Uterus (tissue), 4 donors: Measurements from ENCODE around the gene ID3. TPM values are rescaled to one million over a fixed set of nuclear protein-coding genes. Genes with fewer than 3 reads are reported as not detected.

Source experiments
- DNase-seq, 2 donors: peaks; one replicate each; pipeline ENCODE4 v3.0.0-alpha.2; 2019 to 2020
- H3K27ac ChIP-seq, 2 donors: fragments of 200-600 bp; sonication (generic); 1 replicate in 1 of 2; 2 replicates in 1 of 2; pipeline ENCODE4 v1.5.1; 2016 to 2018
- H3K27me3 ChIP-seq, 2 donors: fragments of 200-600 bp; sonication (generic); one replicate each; pipeline ENCODE4 v1.5.1; 2018 to 2019; ENCODE audit warnings: control low read depth in 1 of 2
- H3K36me3 ChIP-seq, 2 donors: fragments of 200-600 bp; sonication (generic); one replicate each; pipeline ENCODE4 v1.5.1; 2019; ENCODE audit warnings: control low read depth in 1 of 2
- H3K4me1 ChIP-seq, 2 donors: fragments of 200-600 bp; sonication (generic); one replicate each; pipeline ENCODE4 v1.5.1; 2018 to 2019; ENCODE audit warnings: control low read depth in 1 of 2
- H3K4me3 ChIP-seq, 2 donors: fragments of 200-600 bp; sonication (generic); 1 replicate in 1 of 2; 2 replicates in 1 of 2; pipeline ENCODE4 v1.5.1; 2018 to 2019; ENCODE audit warnings: mild to moderate bottlenecking in 1 of 2
- H3K9me3 ChIP-seq, 2 donors: fragments of 200-600 bp; sonication (generic); one replicate each; pipeline ENCODE4 v1.5.1; 2019; ENCODE audit warnings: control low read depth in 1 of 2
- POLR2A ChIP-seq, 2 donors: fragments of 450-650 bp; IDR thresholded peaks; one replicate each; pipeline ENCODE4 v1.6.1; 2016; ENCODE audit warnings: antibody characterized with exemption in 2 of 2, mild to moderate bottlenecking in 1 of 2, moderate library complexity in 1 of 2
- intact Hi-C: fragments of 100-400 bp; cut with DNase I; formaldehyde crosslinking; loops from one replicate; pipeline ENCODE4 v1.15.1; 2023; ENCODE audit warnings: low total_unique reads
- total RNA-seq, 4 donors: library from RNA; depleted of rRNA in 3 of 4; stranded (reverse); fragments of >200 nt in 3 of 4; gene quantifications; one replicate each; pipeline versions ENCODE4 v1.1.0 to v1.2.4, GENCODE V29; 2014 to 2023
- TF ChIP-seq, protein P1 (sequence below), 4 experiments: fragments of 200-600 bp in 2 of 4; fragments of 450-650 bp in 2 of 4; sonication (generic) in 2 of 4; IDR thresholded peaks; one replicate each; pipeline ENCODE4 v1.5.1; 2016 to 2019; ENCODE audit warnings: antibody characterized with exemption in 4 of 4, mild to moderate bottlenecking in 2 of 4, moderate library complexity in 1 of 4
- donor health status: DM: yes; HTN: yes; CAD: no.

Gene ID3
- total RNA-seq, 4 donors from 2014 or later = 38.4 to 652 (median 260) TPM

DNA sequence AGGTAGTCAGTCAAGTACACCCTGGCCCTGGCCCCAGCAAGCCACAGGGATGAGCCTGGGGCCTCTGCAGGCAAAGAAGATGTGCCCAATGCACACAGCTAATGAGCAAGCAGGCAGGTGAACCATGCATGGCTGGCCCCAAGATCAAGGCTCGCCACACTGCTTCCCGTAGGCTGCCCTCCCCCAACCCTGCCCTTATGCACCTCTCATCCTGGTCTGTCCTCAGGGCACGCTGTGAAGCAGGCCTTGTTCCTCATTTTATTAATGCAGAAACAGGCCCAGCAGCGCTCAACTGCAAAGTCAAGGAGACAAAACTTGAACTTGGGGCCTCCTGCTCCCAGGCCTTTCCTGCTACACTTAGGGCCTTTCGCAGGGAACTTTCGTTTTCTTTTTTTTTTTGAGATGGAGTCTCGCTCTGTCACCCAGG lies 35.6 kb upstream of the ID3 start:
- no peak overlapping the region for H3K27ac ChIP-seq
- no peaks in the 10 kb centered on the region for H3K9me3 ChIP-seq
- intact Hi-C loops = no loop called here
- H3K27me3 ChIP-seq = no peaks in the 10 kb centered on the region
- no peaks in the 10 kb centered on the region for H3K36me3 ChIP-seq
- peaks cover 0 to 4% of the 10 kb centered on the region in 2 donors for H3K4me1 ChIP-seq
- TF ChIP-seq, protein P1, sequence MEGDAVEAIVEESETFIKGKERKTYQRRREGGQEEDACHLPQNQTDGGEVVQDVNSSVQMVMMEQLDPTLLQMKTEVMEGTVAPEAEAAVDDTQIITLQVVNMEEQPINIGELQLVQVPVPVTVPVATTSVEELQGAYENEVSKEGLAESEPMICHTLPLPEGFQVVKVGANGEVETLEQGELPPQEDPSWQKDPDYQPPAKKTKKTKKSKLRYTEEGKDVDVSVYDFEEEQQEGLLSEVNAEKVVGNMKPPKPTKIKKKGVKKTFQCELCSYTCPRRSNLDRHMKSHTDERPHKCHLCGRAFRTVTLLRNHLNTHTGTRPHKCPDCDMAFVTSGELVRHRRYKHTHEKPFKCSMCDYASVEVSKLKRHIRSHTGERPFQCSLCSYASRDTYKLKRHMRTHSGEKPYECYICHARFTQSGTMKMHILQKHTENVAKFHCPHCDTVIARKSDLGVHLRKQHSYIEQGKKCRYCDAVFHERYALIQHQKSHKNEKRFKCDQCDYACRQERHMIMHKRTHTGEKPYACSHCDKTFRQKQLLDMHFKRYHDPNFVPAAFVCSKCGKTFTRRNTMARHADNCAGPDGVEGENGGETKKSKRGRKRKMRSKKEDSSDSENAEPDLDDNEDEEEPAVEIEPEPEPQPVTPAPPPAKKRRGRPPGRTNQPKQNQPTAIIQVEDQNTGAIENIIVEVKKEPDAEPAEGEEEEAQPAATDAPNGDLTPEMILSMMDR (IDR thresholded peaks at IDR 0.05) = no peak
- TF ChIP-seq POLR2A (IDR thresholded peaks at IDR 0.05) = no peak
- H3K4me3 ChIP-seq = no peak overlapping the region
- no peak for DNase-seq

DNA sequence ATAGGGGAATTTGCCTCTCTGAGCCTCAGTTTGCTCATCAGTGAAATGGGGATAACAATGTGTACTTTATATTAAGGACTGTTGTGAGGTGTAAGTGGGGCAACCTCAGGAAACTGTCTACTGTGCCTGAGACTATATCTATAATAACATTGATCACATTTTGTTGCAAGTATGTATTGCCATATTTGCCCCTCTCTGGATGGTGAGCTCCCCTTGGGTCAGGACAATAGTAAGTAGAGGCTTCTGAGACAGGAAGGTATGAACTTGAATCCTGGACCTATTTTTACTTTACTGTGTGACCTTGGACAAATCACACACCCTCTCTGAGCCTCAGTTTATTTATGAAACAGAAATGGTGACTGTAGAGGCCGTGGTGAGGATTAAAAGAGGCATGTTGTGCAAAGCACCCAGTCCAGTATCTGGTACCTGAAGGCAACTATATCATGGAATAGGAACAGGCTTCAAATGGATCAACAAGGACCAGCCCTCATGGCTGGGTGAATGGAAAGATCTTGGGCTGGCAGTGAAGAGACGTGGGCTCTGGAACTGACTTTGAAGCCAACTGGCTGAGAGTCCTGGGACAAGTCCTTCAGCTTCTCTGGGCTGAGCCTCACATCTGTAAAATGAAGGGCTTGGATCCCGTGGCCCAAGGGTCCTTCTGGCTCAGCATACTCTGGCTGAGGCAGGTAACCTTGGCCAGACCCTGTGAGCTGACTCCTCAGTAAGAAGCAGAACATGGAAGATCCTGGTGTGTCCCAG lies 35.0 kb upstream of the ID3 start:
- Histone ChIP-seq H3K9me3 (no peaks in the 10 kb centered on the region), H3K27me3 (no peaks in the 10 kb centered on the region), H3K36me3 (no peaks in the 10 kb centered on the region), H3K4me3 (no peak overlapping the region), H3K27ac (no peak overlapping the region), H3K4me1 (peaks cover 0 to 4% of the 10 kb centered on the region in 2 donors)
- TF ChIP-seq, protein P1 (IDR thresholded peaks at IDR 0.05) = no peak
- TF ChIP-seq POLR2A (IDR thresholded peaks at IDR 0.05) = no peak
- intact Hi-C loops = no loop called here
- DNase-seq = no peak

DNA sequence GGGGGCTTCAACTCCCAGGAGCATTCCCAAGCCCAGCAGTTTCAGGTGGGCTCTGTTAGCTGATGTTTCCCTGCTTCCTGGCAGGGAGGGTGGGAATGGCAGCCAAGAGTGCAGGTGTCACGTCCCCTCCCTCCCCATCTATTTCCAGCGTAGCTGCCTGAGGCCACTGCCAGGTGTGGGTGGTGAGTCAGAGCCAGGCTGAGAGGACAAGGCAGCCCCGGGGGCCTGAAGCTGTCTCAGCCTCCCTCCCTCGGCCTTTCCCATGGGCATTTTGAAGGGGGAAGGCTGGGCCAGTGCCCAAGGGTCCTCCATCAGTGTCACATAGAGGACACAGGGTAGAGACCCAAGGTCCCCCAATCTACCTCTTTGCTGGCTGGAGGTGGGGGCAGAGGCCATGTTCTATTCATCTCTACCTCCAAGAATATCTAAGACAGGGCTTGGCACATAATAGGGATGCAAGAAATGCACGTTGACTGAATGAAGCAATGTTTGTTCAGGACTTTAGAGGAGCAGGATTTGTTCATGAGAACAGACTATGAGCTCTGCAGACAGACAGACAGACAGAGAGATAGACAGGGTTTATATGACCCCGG lies 34.4 kb upstream of the ID3 start:
- Histone ChIP-seq H3K4me1 (peaks cover 0 to 4% of the 10 kb centered on the region in 2 donors), H3K9me3 (no peaks in the 10 kb centered on the region), H3K27ac (no peak overlapping the region), H3K4me3 (no peak overlapping the region), H3K36me3 (no peaks in the 10 kb centered on the region), H3K27me3 (no peaks in the 10 kb centered on the region)
- DNase-seq = no peak
- intact Hi-C loops = no loop called here
- TF ChIP-seq, protein P1 (IDR thresholded peaks at IDR 0.05) = no peak
- TF ChIP-seq POLR2A (IDR thresholded peaks at IDR 0.05) = no peak

DNA sequence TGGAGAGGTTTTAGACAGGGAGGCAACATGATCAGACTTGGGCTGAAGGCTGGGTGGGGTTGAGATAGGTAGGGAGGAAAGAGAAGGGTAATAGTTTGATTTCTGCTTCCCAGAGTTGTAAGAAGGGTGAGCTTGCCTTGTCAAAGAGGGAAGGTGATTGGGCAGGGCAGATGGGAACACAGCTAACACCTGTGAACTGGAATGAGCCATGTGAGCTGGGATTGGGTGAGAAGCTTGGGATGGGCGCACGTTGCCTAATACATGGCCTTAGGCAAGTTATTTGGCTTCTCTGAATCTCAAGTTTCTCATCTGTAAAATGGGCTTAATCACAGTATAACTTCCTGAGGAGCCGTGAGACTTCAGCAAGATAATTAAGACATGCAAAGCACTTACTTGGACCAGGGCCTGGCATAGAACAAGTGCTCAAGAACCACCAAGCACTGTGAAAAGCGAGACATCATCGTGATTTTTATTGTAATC lies 33.8 kb upstream of the ID3 start:
- Histone ChIP-seq H3K9me3 (no peaks in the 10 kb centered on the region), H3K27ac (no peak overlapping the region), H3K4me3 (no peak overlapping the region), H3K36me3 (no peaks in the 10 kb centered on the region), H3K27me3 (no peaks in the 10 kb centered on the region), H3K4me1 (peaks cover 0 to 4% of the 10 kb centered on the region in 2 donors)
- intact Hi-C loops = no loop called here
- TF ChIP-seq POLR2A (IDR thresholded peaks at IDR 0.05) = no peak
- TF ChIP-seq, protein P1 (IDR thresholded peaks at IDR 0.05) = no peak
- no peak for DNase-seq

DNA sequence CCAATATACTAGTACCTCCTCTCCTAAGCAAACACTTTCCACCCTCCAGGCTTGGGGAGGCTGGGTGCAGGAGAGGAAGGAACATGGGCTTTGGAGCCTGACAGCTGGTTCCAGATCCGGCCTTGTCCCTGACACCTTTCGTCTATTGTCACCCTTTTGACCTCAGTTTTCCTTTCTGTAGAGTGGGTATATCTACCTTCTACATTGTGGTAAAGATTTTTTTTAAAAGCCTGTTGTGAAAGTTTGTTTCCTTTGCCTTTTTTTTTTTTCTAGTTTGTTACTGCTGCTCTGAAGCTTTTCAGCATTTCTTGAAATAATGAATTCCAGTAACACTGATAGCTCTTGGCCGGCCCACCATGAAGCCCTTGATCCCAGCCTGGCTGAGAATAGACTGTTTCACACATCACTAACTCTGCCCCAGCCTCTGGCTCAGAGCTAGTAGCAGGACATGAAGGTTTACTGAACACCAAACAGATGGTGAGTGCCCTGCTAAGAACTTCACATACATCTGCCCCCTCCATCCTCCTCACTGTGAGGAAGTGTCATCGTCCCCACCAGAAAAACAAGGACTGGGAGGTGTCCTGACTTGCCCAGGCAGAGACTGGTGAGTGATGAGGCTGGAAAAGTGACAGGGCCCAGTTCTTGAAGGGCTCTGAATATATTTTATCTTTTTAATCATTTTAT lies 33.0 kb upstream of the ID3 start:
- no peak for DNase-seq
- Histone ChIP-seq H3K27ac (no peak overlapping the region), H3K36me3 (no peaks in the 10 kb centered on the region), H3K27me3 (no peaks in the 10 kb centered on the region), H3K9me3 (no peaks in the 10 kb centered on the region), H3K4me1 (peaks cover 0 to 4% of the 10 kb centered on the region in 2 donors), H3K4me3 (no peak overlapping the region)
- intact Hi-C loops = no loop called here
- no peak for TF ChIP-seq POLR2A (IDR thresholded peaks at IDR 0.05)
- TF ChIP-seq, protein P1 (IDR thresholded peaks at IDR 0.05) = no peak
